ENCODE measurements around the gene VOPP1. TPM values are rescaled to one million over a fixed set of nuclear protein-coding genes. Genes with fewer than 3 reads are reported as not detected.

VOPP1 gene
- total and polyA plus RNA-seq, 10 of the 15 experiments (the other 5 are each of a cell fraction or from before 2014, with no cell fraction given) = 32.8 to 206 (median 129) TPM

DNA sequence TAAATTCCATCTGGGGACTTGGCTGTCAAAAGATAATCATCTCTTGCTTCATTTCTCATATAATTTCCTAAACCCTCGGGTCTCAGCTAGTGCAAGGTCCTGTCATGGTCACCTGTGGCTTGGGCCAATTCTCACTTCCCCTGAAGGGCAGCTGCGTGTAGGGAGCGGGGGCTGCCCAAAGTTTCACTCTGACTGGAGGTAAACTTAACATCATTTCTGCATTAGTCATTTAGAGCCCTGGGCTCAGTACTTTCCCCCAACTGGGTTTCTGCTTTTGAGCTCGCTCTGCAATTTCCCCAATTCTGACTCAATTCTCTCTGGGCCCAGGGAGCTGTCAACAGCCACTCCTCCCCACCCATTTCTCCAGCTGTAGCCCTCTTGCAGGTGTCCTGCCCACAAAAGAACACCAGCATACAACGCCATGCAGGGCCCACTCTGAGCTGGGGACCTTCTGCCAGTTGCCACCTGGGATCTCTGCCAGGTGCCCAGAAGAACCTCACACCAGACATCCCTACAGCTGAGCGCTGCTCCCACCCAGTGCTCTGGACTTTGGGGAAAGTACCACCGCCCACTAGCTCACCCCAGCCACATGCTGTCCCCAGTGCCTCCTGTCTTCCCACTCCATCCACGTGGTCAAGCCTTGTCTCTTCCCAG, 37.9 kb downstream of the VOPP1 start (continued):
- TF ChIP-seq, protein P1, sequence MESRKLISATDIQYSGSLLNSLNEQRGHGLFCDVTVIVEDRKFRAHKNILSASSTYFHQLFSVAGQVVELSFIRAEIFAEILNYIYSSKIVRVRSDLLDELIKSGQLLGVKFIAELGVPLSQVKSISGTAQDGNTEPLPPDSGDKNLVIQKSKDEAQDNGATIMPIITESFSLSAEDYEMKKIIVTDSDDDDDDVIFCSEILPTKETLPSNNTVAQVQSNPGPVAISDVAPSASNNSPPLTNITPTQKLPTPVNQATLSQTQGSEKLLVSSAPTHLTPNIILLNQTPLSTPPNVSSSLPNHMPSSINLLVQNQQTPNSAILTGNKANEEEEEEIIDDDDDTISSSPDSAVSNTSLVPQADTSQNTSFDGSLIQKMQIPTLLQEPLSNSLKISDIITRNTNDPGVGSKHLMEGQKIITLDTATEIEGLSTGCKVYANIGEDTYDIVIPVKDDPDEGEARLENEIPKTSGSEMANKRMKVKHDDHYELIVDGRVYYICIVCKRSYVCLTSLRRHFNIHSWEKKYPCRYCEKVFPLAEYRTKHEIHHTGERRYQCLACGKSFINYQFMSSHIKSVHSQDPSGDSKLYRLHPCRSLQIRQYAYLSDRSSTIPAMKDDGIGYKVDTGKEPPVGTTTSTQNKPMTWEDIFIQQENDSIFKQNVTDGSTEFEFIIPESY (IDR thresholded peaks at IDR 0.05) = no peak
- peak; percentile 99 for TF ChIP-seq JUND (IDR thresholded peaks at IDR 0.05; ENCODE audit: low read depth, low read length)
- TF ChIP-seq HDAC6 (IDR thresholded peaks at IDR 0.05; ENCODE audit: unreplicated experiment) = no peak
- TF ChIP-seq LARP7 (IDR thresholded peaks at IDR 0.05) = peak; percentile 87; the same call in 1 of the 2 replicates
- TF ChIP-seq, protein P2, sequence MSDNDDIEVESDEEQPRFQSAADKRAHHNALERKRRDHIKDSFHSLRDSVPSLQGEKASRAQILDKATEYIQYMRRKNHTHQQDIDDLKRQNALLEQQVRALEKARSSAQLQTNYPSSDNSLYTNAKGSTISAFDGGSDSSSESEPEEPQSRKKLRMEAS (IDR thresholded peaks at IDR 0.05; ENCODE audit: low read depth, low read length) = peak; percentile 89
- peak in 1 of 2 experiments; percentile 100; a peak in 2 of 4 replicates for TF ChIP-seq ETV6 (conservative IDR thresholded peaks at IDR 0.05 in 1 of 2, IDR thresholded peaks at IDR 0.05 in 1 of 2; ENCODE audit: borderline replicate concordance in 1 of 2, low read depth in 1 of 2)
- no peak for TF ChIP-seq SMC3 (IDR thresholded peaks at IDR 0.05; ENCODE audit: borderline replicate concordance, low read length)
- peak; percentile 100 for TF ChIP-seq IRF4 (IDR thresholded peaks at IDR 0.05; ENCODE audit: low read depth, low read length)
- no peak for TF ChIP-seq CTCF (IDR thresholded peaks at IDR 0.05 in 2 of 3, conservative IDR thresholded peaks at IDR 0.05 in 1 of 3; ENCODE audit: control insufficient read depth in 2 of 3, extremely low read depth in 1 of 3, insufficient read depth in 1 of 3, low read depth in 3 of 3, low read length in 3 of 3)
- TF ChIP-seq PAX5 (IDR thresholded peaks at IDR 0.05; ENCODE audit: borderline replicate concordance, low read depth, low read length) = peak; percentile 99
- TF ChIP-seq BRCA1 (IDR thresholded peaks at IDR 0.05; ENCODE audit: low read depth, low read length) = no peak
- TF ChIP-seq YY1 (IDR thresholded peaks at IDR 0.05; ENCODE audit: low read depth, low read length) = peak; percentile 76; the same call in 1 of the 2 replicates
- TF ChIP-seq BHLHE40 (IDR thresholded peaks at IDR 0.05; ENCODE audit: borderline replicate concordance in 1 of 2, low read depth in 2 of 2, low read length in 1 of 2) = peak; percentile 89 to 91
- peak; percentile 99 for TF ChIP-seq BACH1 (IDR thresholded peaks at IDR 0.05; ENCODE audit: borderline replicate concordance)
- TF ChIP-seq SREBF1 (IDR thresholded peaks at IDR 0.05; ENCODE audit: low read length) = peak; percentile 32; the same call in 1 of the 2 replicates
- TF ChIP-seq HCFC1 (IDR thresholded peaks at IDR 0.05; ENCODE audit: low read length) = no peak
- TF ChIP-seq, protein P3, sequence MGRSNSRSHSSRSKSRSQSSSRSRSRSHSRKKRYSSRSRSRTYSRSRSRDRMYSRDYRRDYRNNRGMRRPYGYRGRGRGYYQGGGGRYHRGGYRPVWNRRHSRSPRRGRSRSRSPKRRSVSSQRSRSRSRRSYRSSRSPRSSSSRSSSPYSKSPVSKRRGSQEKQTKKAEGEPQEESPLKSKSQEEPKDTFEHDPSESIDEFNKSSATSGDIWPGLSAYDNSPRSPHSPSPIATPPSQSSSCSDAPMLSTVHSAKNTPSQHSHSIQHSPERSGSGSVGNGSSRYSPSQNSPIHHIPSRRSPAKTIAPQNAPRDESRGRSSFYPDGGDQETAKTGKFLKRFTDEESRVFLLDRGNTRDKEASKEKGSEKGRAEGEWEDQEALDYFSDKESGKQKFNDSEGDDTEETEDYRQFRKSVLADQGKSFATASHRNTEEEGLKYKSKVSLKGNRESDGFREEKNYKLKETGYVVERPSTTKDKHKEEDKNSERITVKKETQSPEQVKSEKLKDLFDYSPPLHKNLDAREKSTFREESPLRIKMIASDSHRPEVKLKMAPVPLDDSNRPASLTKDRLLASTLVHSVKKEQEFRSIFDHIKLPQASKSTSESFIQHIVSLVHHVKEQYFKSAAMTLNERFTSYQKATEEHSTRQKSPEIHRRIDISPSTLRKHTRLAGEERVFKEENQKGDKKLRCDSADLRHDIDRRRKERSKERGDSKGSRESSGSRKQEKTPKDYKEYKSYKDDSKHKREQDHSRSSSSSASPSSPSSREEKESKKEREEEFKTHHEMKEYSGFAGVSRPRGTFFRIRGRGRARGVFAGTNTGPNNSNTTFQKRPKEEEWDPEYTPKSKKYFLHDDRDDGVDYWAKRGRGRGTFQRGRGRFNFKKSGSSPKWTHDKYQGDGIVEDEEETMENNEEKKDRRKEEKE (IDR thresholded peaks at IDR 0.05) = no peak
- no peak for TF ChIP-seq NFIC (IDR thresholded peaks at IDR 0.05; ENCODE audit: low read depth, low read length)
- TF ChIP-seq MXI1 (IDR thresholded peaks at IDR 0.05; ENCODE audit: low read depth, low read length) = peak; percentile 69
- TF ChIP-seq SUPT20H (IDR thresholded peaks at IDR 0.05; ENCODE audit: borderline replicate concordance, control insufficient read depth, low read depth, low read length) = no peak
- peak; percentile 100 for TF ChIP-seq TBL1XR1 (IDR thresholded peaks at IDR 0.05; ENCODE audit: low read depth, low read length)
- peak; percentile 100 for TF ChIP-seq MTA2 (IDR thresholded peaks at IDR 0.05; ENCODE audit: low read depth)
- peak; percentile 76 for TF ChIP-seq MYC (IDR thresholded peaks at IDR 0.05; ENCODE audit: insufficient read depth, insufficient read length, insufficient replicate concordance, low read length, severe bottlenecking)
- TF ChIP-seq RUNX3 (IDR thresholded peaks at IDR 0.05; ENCODE audit: low read length) = no peak
